ENCODE results near the gene JPH2. TPM values are rescaled to one million over a fixed set of nuclear protein-coding genes. Genes with fewer than 3 reads are reported as not detected.

JPH2 gene
- total RNA-seq, 1 experiment from 2014 or later = 0.17 TPM

- no peaks in the 10 kb centered on the region for H3K4me1 ChIP-seq (ENCODE audit: control insufficient read depth in 1 of 2, insufficient read depth in 2 of 2, low read length in 2 of 2)
- CTCF ChIA-PET = interaction anchor here (0.6 to 1.1 kb wide), 2 partner anchors 24 to 29 kb away, joined by 3 to 4 read pairs; no protein-coding TSS in a partner anchor
Observed at GRCh38 chr20:44166477-44166876, 20.5 kb downstream of the JPH2 start.

More at GRCh38 chr20:44166477-44166876, 20.5 kb downstream of the JPH2 start:
- no peak overlapping the region for H3K9ac ChIP-seq (ENCODE audit: low read length)
- POLR2A ChIA-PET = no interaction called here
- RAD21 ChIA-PET (ENCODE audit: low non-redundant PET in 1 of 2, low total read pairs in 2 of 2, uncharacterized antibody in 2 of 2, unreplicated experiment in 2 of 2) = no interaction called here
- TF ChIP-seq REST (IDR thresholded peaks at IDR 0.05; ENCODE audit: low read depth) = no peak
- DNase-seq (ENCODE audit: low read depth, low spot score) (no peak), ATAC-seq (no peak)
- H3K4me2 ChIP-seq (ENCODE audit: low read length) = no peak overlapping the region
- BruUV-seq (replicated peaks) = no TSS peak
- intact Hi-C loops (cut with micrococcal nuclease) = no loop called here
- H3K79me2 ChIP-seq (ENCODE audit: insufficient read depth, low read length) = no peaks in the 10 kb centered on the region
- no peaks in the 10 kb centered on the region for H3K9me2 ChIP-seq (ENCODE audit: insufficient read depth)
- H3K4me3 ChIP-seq (replicated peaks in 1 of 2; ENCODE audit: low read depth in 1 of 2, low read length in 2 of 2) = no peak overlapping the region
- no peaks in the 10 kb centered on the region for H4K20me1 ChIP-seq (ENCODE audit: insufficient read depth)
- no peak overlapping the region for H3K27ac ChIP-seq (ENCODE audit: low read depth, low read length)
- H2AFZ ChIP-seq (ENCODE audit: low read depth, low read length, poor library complexity, severe bottlenecking) = no peak overlapping the region
- H3K27me3 ChIP-seq (ENCODE audit: insufficient read depth, low read length) = 0 out of 2 replicates have a peak, but pooled peaks cover 9% of the 10 kb centered on the region
- no peaks in the 10 kb centered on the region for H3K9me3 ChIP-seq (ENCODE audit: control insufficient read depth in 1 of 2, insufficient read depth in 1 of 2, low read depth in 1 of 2, low read length in 2 of 2)
- H3K36me3 ChIP-seq (ENCODE audit: control insufficient read depth in 1 of 2, insufficient read depth in 2 of 2, low read length in 2 of 2) = no peaks in the 10 kb centered on the region
